Upper lobe of left lung (tissue), 4 donors: ENCODE measurements around the gene AKAP8L.

Source experiments
- CTCF ChIP-seq, 6 experiments: fragments of 450-650 bp in 4 of 6; fragments of 200-600 bp in 2 of 6; sonication (generic) in 2 of 6; IDR thresholded peaks; one replicate each; pipeline ENCODE4 v1.5.1; 2016 to 2019; ENCODE audit warnings: antibody characterized with exemption in 6 of 6
- POLR2AphosphoS5 ChIP-seq, 2 donors: sonication (generic); formaldehyde crosslinking; IDR thresholded peaks; one replicate each; pipeline ENCODE4 v1.5.1; 2017; ENCODE audit warnings: antibody characterized with exemption in 2 of 2

GRCh38 chr19:15399635-15400034 lies 19.2 kb downstream of the AKAP8L start:
- TF ChIP-seq POLR2AphosphoS5 (IDR thresholded peaks at IDR 0.05) (no peak), CTCF (IDR thresholded peaks at IDR 0.05) (no peak)
